NCI-H2029 treated with DMSO at 0.1 percent for 48 hours (cell line): ENCODE measurements around the gene NCBP2.
A peak's percentile ranks its signal among the peaks of the same experiment; 100 is the strongest.

Experiments used
- DNase-seq: peaks from one replicate; lab custom pipeline; 2025; lab: John Stamatoyannopoulos, UW

The NCBP2 gene

DNA sequence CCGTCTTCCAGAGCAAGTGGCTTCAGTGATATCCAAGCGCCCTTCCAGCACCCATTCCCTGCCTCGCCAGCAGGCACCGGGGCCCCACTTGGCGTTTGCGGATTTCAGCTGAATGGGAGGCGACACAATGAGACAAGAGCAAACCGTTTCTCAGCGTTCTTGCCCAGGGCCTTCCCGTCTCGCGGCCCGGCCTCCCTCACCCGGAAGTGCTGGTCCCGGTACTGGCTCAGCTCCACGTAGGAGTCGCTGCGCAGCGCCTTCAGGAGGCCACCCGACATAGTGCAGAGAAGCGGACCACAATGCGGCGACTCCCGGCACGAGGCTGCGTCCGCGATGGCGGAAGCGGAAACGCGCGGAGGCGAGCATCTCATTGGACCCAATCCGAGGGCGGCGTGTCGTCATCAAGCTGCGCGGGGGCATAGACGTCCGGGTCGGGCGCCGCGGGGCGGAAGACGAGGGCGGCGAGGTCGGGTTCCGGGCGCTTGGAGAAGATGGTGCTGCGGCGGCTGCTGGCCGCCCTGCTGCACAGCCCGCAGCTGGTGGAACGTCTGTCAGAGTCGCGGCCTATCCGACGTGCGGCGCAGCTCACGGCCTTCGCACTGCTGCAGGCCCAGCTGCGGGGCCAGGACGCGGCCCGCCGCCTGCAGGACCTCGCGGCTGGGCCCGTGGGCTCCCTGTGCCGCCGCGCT lies at the start of gene NCBP2:
NCBP2 (minus strand) TSS at position 303 of the 689 bp plus-strand sequence; CDS start at position 278, 25 bp downstream.
- peak; percentile 85 for DNase-seq

DNA sequence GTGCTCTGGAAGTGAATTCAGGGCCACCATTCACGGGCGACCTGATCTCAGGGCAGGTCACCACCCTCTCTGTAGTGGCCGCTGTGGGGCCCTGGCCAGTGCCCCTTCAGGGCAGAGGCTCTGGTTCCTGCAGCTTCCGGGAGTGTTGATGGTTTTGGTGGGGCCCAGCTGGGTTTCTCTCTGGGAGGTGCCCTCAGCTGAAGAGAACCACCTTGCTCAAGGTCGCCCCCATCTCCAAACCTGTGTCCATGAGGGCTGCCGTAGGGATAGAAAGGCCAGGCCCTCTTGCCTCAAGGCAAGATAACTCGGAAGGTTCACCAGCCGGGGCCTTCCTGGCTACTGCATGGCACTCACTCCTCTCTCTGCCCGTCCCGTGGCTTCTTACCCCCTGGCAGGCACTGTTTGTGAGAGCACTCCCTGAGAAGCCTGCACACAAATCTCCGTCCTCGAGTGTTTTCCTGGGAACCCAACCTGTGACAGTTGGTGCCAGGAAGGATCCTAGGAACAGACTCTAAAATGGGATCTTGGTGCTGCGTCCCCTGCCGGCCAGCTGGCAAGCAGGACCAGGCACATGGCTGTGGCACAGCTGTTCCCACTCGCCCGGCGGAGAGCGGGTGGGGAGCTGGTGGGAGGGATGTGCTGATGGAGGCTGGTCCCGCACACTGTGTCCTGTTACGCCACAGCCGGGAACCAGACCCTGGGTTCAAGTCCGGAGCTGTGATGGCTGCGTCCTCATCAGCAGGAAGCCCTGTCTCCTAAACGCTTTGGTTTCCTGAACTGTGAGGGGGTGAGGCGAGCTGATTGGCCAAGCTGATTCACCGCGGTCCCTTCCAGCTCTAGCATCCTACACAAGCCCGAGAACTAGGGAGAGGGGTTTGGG lies 49.5 kb upstream of the NCBP2 start:
- no peak for DNase-seq

DNA sequence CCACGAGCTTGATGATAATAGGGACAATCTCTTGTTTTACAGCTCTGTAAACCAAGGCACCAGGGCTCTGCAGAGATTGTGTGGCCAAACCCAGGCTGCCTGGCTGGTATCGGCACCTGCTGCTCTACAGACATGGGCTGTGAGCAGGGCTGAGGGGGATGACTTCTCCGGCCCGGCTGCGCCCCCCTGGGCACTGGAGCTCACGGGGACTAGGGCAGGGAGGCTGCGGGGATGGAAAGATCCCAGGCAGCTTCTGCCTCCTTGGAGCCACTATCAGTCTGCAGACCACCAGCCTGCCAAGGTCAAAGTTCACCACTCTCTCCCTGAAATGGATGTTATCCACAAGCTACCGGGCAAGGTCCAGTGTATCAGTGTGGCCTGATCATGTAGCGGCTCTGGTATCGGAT lies 48.3 kb upstream of the NCBP2 start:
- no peak for DNase-seq

DNA sequence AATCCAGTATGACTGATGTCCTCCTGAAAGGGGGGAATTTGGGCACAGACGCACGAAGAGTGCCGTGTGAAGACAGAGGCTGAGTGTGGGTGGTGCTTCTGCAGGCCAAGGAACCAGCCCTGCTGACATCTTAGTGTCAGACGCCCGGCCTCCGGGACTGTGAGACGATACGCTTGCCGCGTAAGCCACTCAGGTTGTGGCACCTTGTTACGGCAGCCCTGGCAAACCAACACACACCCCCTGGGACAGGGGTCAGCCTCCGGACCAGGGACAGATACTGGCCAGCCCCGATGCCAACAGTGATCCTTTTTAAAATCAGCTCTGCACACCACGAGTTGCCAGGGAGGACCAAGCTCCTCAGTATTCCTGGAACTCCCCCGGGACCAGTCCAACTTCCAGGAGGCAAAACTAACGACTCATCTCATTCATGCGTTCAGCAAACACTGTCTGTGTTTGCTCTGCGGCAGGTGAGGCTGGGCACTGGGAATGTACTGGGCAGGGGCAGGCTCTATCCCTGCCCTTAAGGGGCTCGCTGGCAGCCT lies 47.5 kb upstream of the NCBP2 start:
- peak; percentile 26 for DNase-seq

DNA sequence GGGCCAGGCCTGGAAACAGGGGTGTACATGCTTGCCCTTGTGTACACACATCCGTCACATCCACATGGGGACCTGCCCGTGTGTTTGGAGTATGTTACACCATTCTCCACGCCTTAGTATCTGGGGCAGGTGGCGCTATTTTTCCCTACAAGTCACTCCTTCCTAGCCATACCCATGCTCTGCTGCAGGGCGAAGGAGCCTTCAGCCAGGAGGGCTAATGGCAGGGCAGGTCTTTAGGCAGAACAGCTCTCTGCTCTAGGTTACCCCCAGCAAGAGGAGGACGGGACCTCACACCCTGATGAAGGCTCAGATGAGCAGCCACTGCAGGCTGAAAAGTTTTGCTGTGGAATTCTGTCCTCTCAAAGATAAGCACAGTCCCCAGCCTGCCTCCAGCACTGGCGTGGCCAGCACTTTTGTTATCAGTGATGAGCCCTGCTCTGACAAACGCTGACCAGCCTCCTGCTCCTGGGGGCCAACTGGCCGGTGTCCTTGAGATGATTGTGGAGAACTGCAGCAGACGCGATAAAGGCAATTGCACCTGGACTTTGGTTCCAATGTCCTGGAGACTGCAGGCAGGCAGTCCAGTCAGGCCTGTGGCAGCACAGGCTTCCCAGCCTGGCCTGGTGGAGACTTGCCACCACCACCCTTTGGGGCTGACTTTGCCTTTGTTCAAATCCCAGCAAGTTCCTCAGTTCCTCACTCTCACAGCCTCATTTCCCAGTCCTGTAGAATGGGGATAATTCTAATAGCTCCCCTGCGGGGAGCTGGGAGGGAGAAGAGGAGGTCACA lies 46.1 kb upstream of the NCBP2 start:
- DNase-seq: no peak

DNA sequence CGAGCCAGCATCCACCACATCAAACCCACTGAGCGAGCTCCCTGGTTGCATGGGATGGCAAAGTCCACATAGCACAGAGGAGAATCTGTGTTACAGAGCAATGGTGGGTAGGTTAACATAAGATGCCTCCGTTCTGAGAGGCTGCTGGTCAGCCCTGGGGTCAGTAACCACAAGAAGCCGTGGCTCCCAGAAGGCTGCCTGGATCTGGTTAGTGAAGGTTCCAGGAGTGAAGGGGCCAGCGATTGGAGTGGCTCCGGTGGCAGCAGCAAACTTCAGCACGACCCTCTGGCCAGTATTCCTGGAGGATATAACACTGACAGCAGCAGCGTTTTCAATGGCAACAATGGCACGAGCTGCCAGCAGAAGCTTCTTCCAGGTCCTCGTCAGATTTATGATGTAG lies 44.7 kb upstream of the NCBP2 start:
- DNase-seq: no peak

DNA sequence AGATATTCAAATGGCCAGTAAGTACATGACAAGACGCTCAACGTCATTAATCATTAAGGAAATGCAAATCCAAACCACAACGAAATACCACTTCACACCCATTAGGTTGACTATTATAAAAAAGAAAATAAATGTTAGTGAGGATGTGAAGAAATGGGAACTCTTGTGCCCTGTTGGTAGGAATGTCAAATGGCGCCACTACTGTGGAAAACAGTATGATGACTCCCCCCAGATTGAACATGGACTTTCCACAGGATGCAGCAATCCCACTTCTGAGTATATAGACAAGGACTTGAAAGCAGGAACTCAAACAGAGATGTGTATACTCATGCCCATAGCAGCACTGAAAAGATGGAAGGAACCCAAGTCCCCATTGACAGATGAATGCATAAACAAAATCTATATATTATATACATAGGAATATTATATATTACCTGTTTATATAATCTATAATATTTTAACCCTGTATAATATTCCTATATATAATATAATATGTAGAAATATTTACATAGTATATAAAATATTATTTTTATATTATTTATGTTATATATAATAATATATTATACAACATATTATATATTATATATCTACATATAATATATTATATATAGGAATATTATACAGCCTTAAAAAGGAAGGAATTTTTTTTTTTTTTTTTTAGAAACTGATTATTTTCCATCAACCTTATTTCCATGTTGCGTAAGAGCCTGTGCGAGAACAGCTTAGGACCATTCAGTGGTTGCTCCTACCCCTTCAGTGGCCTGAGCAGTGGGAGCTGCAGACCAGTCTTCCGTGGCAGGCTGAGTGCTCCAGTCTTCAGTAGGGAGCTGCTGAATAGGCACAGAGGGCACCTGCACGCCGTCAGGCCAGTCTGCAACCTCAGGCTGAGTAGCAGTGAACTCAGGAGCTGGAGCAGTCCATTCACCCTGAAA lies 43.9 kb upstream of the NCBP2 start:
- no peak for DNase-seq

DNA sequence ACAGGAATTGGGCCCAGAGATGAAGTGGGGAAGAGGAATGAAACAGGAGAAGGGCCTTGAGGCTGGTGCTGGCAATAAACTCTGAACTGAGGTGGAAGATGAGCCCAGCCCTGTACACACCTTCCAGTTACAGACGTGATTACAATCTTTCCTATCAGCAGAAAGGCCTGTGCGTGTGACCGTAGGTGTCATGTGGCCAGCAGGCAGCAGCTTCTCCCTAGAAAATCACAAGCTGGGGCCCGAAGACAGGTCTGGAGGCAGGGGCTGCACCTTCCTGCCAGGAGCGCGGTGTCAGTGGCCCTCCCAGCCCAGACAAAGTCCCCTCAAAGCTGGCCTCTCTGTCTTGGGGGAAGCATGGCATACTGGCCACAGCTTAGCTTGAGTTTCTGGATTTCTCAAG lies 43.0 kb upstream of the NCBP2 start:
- no peak for DNase-seq

DNA sequence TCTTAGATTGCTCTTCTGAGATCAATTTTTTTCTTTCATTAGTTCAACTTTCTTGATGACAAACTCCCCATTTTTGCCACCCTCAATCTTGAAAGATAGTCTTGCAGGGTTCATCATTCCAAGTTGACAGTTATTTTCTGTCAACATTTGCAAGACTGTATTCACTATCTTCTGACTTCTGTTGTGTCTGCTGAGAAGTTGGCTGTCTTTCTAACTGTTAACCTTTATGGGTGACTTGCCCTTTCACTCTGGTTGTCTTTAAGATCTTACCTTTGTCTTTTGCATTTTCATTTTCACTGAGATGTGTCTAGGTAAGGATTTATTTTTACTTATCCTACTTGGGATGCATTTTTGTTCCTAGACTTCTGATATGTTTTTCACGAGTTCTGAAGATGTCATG lies 40.9 kb upstream of the NCBP2 start:
- no peak for DNase-seq

DNA sequence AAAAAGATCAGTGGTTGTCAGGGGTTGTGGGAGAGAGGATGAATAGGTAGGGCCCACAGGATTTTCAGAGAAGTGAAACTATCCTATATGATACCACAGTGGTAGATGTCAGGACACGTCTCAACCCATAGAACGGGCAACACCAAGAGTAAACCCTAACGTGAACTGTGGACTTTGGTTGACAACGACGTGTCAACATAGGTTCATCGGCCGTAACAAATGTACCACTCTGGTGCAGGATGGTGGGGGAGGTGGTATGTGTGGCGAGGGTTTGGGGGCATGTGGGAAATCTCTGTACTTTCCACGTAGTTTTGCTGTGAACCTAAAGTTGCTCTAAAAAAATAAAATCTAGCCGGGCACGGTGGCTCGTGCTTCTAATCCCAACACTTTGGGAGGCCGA lies 39.3 kb upstream of the NCBP2 start:
- DNase-seq: no peak

DNA sequence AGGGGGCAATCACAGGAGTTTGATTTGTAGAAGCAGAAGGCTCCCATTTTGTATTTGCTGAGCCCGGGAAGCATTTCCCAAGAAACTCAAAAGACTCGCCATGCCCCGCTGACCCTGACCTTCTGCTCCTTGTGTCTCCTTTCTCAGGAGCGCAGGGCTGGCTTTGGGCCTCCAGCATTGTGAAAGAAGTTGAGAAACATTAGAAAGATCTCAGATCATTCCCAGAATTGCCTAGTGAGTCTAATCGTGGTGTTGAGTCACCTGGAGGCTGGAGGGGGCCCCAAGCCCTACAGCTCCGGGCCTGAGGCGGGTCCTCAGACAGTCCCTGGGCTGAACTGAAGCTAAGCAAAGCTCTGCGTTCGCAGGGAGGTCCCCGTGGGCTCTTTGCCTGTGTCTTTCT lies 37.2 kb upstream of the NCBP2 start:
- no peak for DNase-seq

DNA sequence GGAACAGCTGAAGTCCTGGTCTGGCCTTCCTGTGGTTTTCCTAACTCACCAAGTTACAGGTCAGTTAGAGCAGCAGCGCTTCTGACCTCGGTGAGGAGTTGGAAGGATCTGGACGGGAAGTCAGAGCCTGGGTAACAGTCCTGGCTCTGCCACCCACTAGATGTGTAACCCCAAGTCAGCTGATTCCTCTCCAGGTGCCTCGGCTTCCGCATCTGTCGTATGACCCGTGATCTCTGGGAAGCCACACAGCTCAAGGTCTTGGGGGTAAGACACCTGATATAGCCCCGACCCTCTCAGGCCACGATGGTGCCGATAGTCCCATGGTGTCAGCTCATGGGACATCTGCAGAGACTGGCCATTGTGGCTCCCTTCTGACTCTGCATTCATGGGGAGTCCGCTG lies 34.6 kb upstream of the NCBP2 start:
- no peak for DNase-seq

DNA sequence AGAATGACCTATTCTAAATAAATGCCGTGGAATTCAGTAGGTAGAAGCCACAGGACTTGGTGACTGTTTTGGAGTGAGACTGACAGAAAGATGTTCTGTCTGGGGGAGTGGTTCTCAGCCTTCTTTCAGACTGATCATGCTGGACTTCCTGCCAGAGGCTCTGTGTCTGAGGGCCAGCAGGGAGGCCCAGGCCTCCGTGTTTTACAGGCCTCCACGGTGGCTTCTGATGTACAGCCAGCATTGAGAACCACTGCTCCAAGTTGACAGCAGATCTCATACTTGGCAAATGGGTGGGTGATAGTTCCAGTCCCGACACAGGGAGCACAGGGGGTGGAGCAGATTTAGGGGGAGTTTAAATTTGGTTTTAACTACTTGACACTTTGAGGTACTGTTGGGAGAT lies 33.0 kb upstream of the NCBP2 start:
- DNase-seq: no peak

DNA sequence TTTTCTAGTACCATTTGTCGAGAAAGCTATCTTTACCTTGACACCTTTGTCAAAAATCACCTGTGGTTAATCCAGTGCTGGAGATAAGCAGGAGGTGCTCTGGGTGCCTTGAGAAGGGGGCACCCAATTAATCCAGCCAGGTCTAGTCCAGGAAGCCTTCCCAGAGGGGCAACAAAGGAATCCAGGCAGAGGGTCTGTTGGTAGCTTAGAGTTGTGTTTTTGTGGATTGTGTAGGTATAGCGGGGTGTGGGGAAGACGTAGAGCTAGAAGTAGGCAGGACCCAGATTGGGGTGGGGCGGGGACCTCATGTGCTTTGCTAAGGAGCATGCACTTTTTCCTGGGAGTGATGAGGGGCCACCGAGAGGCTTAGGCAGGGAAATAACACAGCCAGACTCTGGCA lies 32.3 kb upstream of the NCBP2 start:
- DNase-seq: no peak

DNA sequence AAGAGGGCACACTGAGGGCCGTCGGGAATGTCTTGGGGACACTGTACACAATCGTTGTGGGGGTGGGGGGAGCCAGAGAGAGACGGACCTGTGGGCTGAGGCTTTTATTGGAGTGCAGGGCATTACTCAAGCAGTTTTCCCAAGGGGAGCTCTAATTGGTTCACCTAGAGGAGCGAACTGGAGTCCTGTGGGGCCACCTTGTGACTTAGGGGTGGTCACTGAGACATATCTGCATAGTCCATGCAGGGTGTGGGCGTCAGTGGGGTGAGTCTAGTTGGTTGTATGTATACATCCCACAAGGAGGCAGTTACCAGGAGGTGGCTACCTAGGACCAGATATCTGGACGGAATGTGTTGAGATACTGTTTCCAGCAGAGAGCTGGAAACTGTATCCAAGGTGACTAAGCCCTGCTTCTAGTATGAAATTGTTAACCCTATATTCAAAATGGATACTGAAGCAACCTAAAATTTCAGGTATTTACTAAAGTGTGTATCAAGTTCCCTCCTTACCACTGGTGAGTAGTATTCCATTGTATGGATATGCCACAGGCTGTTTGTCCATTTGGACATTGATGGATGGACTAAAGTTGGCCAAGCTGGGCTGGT lies 28.9 kb upstream of the NCBP2 start:
- DNase-seq: no peak

DNA sequence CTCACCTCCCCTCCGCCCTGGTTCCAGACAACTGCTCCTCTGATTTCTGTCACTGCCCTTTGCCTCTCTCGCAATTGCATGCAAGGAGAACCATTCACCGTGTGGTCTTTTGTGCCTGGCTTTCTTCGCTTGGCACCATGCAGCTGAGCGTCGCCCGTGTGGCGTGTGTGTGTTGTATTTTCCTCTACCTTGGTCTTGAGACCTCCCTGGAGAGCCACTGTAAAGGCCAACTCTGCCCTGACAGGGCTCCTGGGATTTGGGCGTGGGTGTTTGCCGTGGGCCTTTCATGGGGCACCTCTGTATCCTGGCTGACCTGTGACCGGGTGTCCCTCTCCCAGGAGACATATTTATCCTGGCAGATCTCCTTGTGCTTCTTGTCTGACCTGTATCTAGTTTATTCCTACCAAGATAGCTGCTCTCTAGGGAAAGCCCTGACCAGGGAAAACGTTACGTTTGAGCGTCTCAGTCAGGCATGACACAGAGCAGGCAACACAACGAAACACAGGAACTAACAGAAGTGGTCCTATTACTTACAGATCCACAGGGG lies 28.3 kb upstream of the NCBP2 start:
- no peak for DNase-seq

DNA sequence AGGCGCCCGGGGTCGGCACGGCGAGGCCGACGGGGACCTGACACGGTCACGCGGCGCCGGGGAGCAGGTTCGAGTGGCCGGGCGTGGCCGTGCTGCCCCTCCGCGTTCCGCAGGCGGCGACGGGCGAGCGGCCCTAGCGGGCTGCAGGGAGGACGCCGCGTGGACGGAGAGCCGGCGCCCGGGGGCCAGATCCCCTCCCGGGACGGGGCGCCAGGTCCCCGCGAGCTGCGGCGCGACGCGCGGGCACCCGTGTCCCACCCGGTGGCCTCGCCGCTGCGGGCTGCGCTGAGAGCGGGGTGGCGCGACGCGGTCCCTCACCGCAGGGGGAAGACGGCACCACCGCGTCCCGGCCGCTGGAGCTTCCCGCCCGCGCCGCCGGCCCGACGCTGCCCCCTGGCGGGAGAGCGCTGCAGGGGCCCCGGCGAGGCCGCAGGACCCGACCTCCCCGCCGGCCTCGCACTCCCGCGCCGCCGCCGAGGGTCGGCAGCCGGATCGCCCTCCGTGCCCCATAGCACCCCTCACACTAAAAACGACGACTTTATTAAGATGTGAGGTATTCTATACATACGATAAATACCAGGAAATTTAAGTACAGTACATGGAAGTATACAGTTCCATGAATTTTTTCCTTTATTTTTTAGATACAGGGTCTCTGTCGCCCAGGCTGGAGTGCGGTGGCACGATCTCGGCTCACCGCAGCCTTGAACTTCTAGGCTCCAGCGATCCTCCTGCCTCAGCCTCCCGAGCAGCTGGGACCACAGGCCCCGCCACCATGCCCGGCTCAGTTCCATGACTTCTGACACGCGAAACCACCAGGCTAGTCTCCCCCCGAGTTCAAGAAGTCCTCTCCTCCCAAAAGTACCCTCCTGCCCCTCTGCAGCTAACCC lies 27.6 kb upstream of the NCBP2 start:
- no peak for DNase-seq

DNA sequence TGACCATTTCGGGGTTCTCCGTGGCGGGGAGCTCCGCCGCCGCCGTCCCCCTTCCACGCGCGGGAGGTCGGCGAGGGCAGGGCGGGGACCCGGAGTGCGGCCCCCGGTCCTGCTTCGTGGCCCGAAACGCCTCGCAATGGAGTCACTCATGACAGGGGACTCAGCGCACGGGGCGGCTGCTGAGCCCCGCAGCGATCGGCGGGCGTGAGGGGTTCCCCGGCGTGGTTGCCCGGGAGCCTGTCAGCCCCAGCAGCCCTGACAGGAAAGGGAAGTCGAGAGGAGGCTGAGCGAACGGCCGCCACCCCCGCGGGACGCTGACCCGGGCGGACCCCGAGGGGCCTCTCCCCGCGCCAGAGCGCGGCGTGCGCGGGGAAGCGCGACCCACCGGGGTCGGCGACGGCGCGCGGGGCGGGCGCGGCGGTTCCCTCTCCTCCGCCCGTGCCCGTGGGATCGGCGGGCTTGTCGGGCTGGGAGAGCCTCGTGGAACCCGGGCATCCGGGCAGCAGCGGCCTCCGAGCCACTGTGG lies 26.9 kb upstream of the NCBP2 start:
- DNase-seq: no peak
